Trophoblast cell (in vitro differentiated cells and primary cell): ENCODE data around the gene CDK7.
A peak's percentile ranks its signal among the peaks of the same experiment; 100 is the strongest.
"Not testable (repeated sequence)": the region's sequence is repeated elsewhere in the genome, so short reads cannot be mapped to it uniquely, and the experiment has no call there.

Experiments used
- DNase-seq, 2 donors: peaks; one replicate each; pipeline ENCODE4 v3.0.0-alpha.2; 2016
- H2AFZ ChIP-seq: 2 replicates; pipeline ENCODE4 v1.6.1; 2013; ENCODE audit warnings: low read length, moderate library complexity, mild to moderate bottlenecking; ENCODE audit not compliant: insufficient read depth, poor library complexity
- H2AK5ac ChIP-seq: 2 replicates; pipeline ENCODE4 v1.6.1; 2013; ENCODE audit warnings: mild to moderate bottlenecking, low read length
- H2BK120ac ChIP-seq: 2 replicates; pipeline ENCODE4 v1.6.1; 2013; ENCODE audit warnings: low read length, mild to moderate bottlenecking, moderate library complexity; ENCODE audit not compliant: insufficient read depth, poor library complexity
- H2BK12ac ChIP-seq: 2 replicates; pipeline ENCODE4 v1.6.1; 2013; ENCODE audit warnings: mild to moderate bottlenecking, low read length, moderate library complexity
- H2BK5ac ChIP-seq: 2 replicates; pipeline ENCODE4 v1.6.1; 2013; ENCODE audit warnings: low read length, low read depth, moderate library complexity, mild to moderate bottlenecking; ENCODE audit not compliant: poor library complexity
- H3K14ac ChIP-seq: 2 replicates; pipeline ENCODE4 v1.6.1; 2013; ENCODE audit warnings: mild to moderate bottlenecking, low read length
- H3K18ac ChIP-seq: 2 replicates; pipeline ENCODE4 v1.6.1; 2013; ENCODE audit warnings: mild to moderate bottlenecking, low read length
- H3K23ac ChIP-seq: 2 replicates; pipeline ENCODE4 v1.6.1; 2013; ENCODE audit warnings: low read length
- H3K27ac ChIP-seq: 2 replicates; pipeline ENCODE4 v1.5.1; 2013; ENCODE audit warnings: low read depth, mild to moderate bottlenecking, inconsistent platforms, low read length, moderate library complexity
- H3K27me3 ChIP-seq: 2 replicates; pipeline ENCODE4 v1.6.1; 2013; ENCODE audit warnings: inconsistent platforms, mild to moderate bottlenecking, low read length, moderate library complexity; ENCODE audit not compliant: insufficient read depth
- H3K36me3 ChIP-seq, 2 experiments: 1 replicate in 1 of 2; 2 replicates in 1 of 2; pipeline ENCODE4 v1.6.1; 2013; ENCODE audit warnings: low read length in 2 of 2, mild to moderate bottlenecking in 2 of 2, moderate library complexity in 1 of 2; ENCODE audit not compliant: insufficient read depth in 2 of 2, control insufficient read depth in 1 of 2
- H3K4ac ChIP-seq: 2 replicates; pipeline ENCODE4 v1.6.1; 2013; ENCODE audit warnings: low read depth, mild to moderate bottlenecking, low read length, moderate library complexity
- H3K4me1 ChIP-seq, 2 experiments: 1 replicate in 1 of 2; 2 replicates in 1 of 2; pipeline ENCODE4 v1.6.1; 2013; ENCODE audit warnings: low read length in 2 of 2, mild to moderate bottlenecking in 2 of 2, moderate library complexity in 1 of 2; ENCODE audit not compliant: insufficient read depth in 2 of 2, control insufficient read depth in 1 of 2
- H3K4me2 ChIP-seq: 2 replicates; pipeline ENCODE4 v1.6.1; 2013; ENCODE audit warnings: inconsistent platforms, mild to moderate bottlenecking, low read length, moderate library complexity
- H3K4me3 ChIP-seq: 2 replicates; pipeline ENCODE4 v1.5.1; 2013; ENCODE audit warnings: mild to moderate bottlenecking, low read depth, low read length, inconsistent platforms
- H3K79me1 ChIP-seq: one replicate; pipeline ENCODE4 v1.6.1; 2013; ENCODE audit warnings: low read length
- H3K79me2 ChIP-seq: 2 replicates; pipeline ENCODE4 v1.6.1; 2013; ENCODE audit warnings: low read length, mild to moderate bottlenecking; ENCODE audit not compliant: control insufficient read depth, insufficient read depth, poor library complexity
- H3K9ac ChIP-seq: 2 replicates; pipeline ENCODE4 v1.6.1; 2013; ENCODE audit warnings: mild to moderate bottlenecking, low read length
- H3K9me3 ChIP-seq: 2 replicates; pipeline ENCODE4 v1.6.1; 2013; ENCODE audit warnings: low read depth, mild to moderate bottlenecking, control low read depth, inconsistent platforms, low read length; ENCODE audit not compliant: insufficient read depth
- H4K12ac ChIP-seq: 2 replicates; pipeline ENCODE4 v1.6.1; 2013; ENCODE audit warnings: low read depth, mild to moderate bottlenecking, low read length, moderate library complexity
- H4K8ac ChIP-seq: 2 replicates; pipeline ENCODE4 v1.6.1; 2013; ENCODE audit warnings: low read depth, mild to moderate bottlenecking, low read length, moderate library complexity
- H4K91ac ChIP-seq: one replicate; pipeline ENCODE4 v1.6.1; 2013; ENCODE audit warnings: low read depth, mild to moderate bottlenecking, low read length, moderate library complexity
- WGBS: extraction: QIAGEN DNeasy Blood & Tissue Kit; methylation state at CpG from one replicate; pipeline ENCODE4 v1.1.7; 2013; ENCODE audit warnings: missing lambda C conversion rate; ENCODE audit not compliant: insufficient read length, insufficient coverage; ENCODE audit errors: extremely low coverage; 5-methylcytosine and 5-hydroxymethylcytosine counted together

CDK7 gene

GRCh38 chr5:69236733-69237132 lies 2.0 kb downstream of the CDK7 start:
- H3K79me1 ChIP-seq, H3K9me3 ChIP-seq, H4K91ac ChIP-seq, H4K8ac ChIP-seq, H3K4me3 ChIP-seq, H3K36me3 ChIP-seq, H2BK5ac ChIP-seq, H3K9ac ChIP-seq, H3K27me3 ChIP-seq, H2BK120ac ChIP-seq, H2BK12ac ChIP-seq, H3K4me1 ChIP-seq, H3K23ac ChIP-seq, DNase-seq, H4K12ac ChIP-seq, H3K14ac ChIP-seq, H2AFZ ChIP-seq, H3K18ac ChIP-seq, H3K27ac ChIP-seq, H2AK5ac ChIP-seq: not testable (repeated sequence)
- Histone ChIP-seq H3K4me2 (peak overlapping the region; percentile 34), H3K79me2 (peaks cover 12% of the 10 kb centered on the region), H3K4ac (peak overlapping the region; percentile 61)
- WGBS: no CpG with 5 or more reads among the region's 9 CpGs

DNA sequence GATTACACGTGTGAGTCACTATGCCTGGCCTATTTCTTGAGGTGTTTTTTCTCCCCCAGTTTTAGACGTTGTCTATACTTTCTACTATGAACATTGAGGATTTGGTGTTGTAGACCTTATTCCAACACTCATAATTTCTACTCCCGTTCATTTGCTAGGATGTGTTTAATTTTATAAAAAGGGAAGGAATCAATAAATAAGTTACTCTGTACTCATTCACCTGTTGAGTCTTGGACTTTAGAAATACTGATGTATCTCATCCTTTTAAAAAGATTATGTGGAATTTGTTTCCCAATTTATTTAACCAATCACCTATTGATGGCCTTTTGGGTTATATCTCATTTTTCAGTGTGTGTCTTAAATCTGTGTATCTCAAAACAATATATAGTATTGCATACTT lies 3.2 kb downstream of the CDK7 start:
- no peak overlapping the region for H3K4me3 ChIP-seq
- no peak overlapping the region for H4K8ac ChIP-seq
- H3K9ac ChIP-seq: no peak overlapping the region
- no peak overlapping the region for H3K18ac ChIP-seq
- no peak overlapping the region for H2AFZ ChIP-seq
- no peak overlapping the region for H2AK5ac ChIP-seq
- H3K9me3 ChIP-seq: no peaks in the 10 kb centered on the region
- no peak overlapping the region for H3K14ac ChIP-seq
- peaks cover 12% of the 10 kb centered on the region for H3K79me2 ChIP-seq
- H4K12ac ChIP-seq: no peak overlapping the region
- H3K4ac ChIP-seq: peak overlapping the region; percentile 36
- no peak overlapping the region for H3K27ac ChIP-seq
- peaks cover 7% of the 10 kb centered on the region for H3K79me1 ChIP-seq
- H3K36me3 ChIP-seq: peaks cover 4 to 6% of the 10 kb centered on the region in 2 experiments
- H3K23ac ChIP-seq: no peak overlapping the region
- no peak for DNase-seq
- peaks cover 0 to 3% of the 10 kb centered on the region in 2 experiments for H3K4me1 ChIP-seq
- H2BK12ac ChIP-seq: no peak overlapping the region
- no peak overlapping the region for H3K4me2 ChIP-seq
- H2BK120ac ChIP-seq: no peak overlapping the region
- H3K27me3 ChIP-seq: no peaks in the 10 kb centered on the region
- H4K91ac ChIP-seq: no peak overlapping the region
- no CpG with 5 or more reads among the region's 3 CpGs for WGBS
- H2BK5ac ChIP-seq: no peak overlapping the region

DNA sequence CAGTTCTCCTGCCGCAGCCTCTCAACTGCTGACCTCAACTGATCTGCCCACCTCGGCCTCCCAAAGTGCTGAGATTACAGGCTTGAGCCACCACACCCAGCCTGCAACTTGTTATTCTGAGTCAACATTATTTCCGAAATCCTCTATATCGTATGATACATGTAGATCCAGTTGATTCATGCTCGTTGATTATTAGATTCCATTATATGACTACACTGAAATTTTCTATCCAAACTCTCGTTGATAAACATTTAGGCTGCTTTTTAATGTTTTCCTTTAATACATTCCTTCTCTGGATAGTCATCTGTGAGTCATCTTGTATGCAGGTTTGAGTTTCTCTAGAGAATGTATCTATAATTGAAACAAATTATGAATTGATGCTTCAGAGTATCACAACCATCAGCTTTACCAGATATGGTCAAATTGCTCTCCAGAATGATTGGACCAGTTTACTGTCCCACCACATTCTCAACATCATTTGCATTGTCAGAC lies 4.1 kb downstream of the CDK7 start:
- peaks cover 8% of the 10 kb centered on the region for H3K79me1 ChIP-seq
- peak overlapping the region; percentile 64 for H3K4ac ChIP-seq
- no CpG with 5 or more reads among the region's 6 CpGs for WGBS
- no peaks in the 10 kb centered on the region for H3K9me3 ChIP-seq
- no peaks in the 10 kb centered on the region for H3K27me3 ChIP-seq
- H3K27ac ChIP-seq: no peak overlapping the region
- H3K14ac ChIP-seq: no peak overlapping the region
- H3K79me2 ChIP-seq: peaks cover 12% of the 10 kb centered on the region
- no peak overlapping the region for H4K91ac ChIP-seq
- H2BK12ac ChIP-seq: no peak overlapping the region
- H3K4me2 ChIP-seq: no peak overlapping the region
- H3K18ac ChIP-seq: no peak overlapping the region
- H2AK5ac ChIP-seq: no peak overlapping the region
- H2BK5ac ChIP-seq: no peak overlapping the region
- peaks cover 4 to 6% of the 10 kb centered on the region in 2 experiments for H3K36me3 ChIP-seq
- peaks cover 0 to 3% of the 10 kb centered on the region in 2 experiments for H3K4me1 ChIP-seq
- peak; percentile 56 to 85 for DNase-seq
- H2BK120ac ChIP-seq: no peak overlapping the region
- H4K8ac ChIP-seq: no peak overlapping the region
- H3K9ac ChIP-seq: no peak overlapping the region
- H4K12ac ChIP-seq: no peak overlapping the region
- no peak overlapping the region for H3K4me3 ChIP-seq
- no peak overlapping the region for H3K23ac ChIP-seq
- no peak overlapping the region for H2AFZ ChIP-seq

DNA sequence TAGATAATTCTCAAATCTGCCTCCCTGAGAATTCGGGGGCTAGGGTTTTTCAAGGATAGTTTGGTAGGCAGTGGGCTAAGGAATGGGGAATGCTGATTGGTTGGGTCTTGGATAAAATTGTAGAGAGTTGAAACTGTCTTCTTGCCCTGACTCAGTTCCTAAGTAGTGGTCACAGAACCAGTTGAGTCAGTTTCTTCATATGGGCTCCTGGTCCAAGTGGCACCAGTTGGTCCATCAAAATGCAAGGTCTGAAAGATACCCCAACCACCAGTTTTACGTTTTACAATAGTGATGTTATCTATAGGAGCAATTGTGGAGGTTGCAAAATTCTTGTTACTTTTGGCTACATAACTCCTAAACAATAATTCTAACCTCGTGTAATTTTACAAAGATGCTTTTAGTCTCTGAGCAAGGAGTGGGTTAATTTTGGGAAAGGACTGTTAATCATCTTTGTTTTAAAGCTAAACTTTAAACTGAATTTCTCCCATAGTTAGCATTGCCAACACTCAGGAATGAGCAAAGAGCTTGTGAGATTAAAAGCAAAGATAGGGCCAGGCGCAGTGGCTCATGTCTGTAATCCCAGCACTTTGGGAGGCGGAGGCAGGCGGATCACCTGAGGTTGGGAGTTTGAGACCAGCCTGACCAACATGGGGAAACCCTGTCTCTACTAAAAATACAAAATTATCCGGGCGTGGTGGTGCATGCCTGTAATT lies 7.7 kb downstream of the CDK7 start:
- Histone ChIP-seq H2BK5ac (peak overlapping the region; percentile 63), H3K4ac (peak overlapping the region; percentile 55), H3K4me1 (peaks cover 0 to 3% of the 10 kb centered on the region in 2 experiments), H3K18ac (no peak overlapping the region), H4K12ac (no peak overlapping the region), H4K8ac (no peak overlapping the region), H3K36me3 (peaks cover 5 to 7% of the 10 kb centered on the region in 2 experiments), H3K79me2 (peaks cover 6% of the 10 kb centered on the region), H2AFZ (no peak overlapping the region), H3K23ac (no peak overlapping the region), H3K4me2 (no peak overlapping the region), H2BK12ac (no peak overlapping the region), H3K79me1 (peaks cover 4% of the 10 kb centered on the region), H3K9me3 (no peaks in the 10 kb centered on the region), H3K9ac (no peak overlapping the region), H4K91ac (no peak overlapping the region), H2BK120ac (no peak overlapping the region), H3K4me3 (no peak overlapping the region), H3K27me3 (no peaks in the 10 kb centered on the region), H3K14ac (no peak overlapping the region), H2AK5ac (no peak overlapping the region), H3K27ac (peak overlapping the region; percentile 83)
- DNase-seq: peak; percentile 87 to 91
- no CpG with 5 or more reads among the region's 8 CpGs for WGBS
